GM10248 (cell line): ENCODE data around the gene GALNT17.

ENCODE experiments used
- CTCF ChIA-PET: fragments of 300-600 bp; sonication (Branson Sonifier 250); formaldehyde crosslinking; extraction: SDS; loops from one replicate; lab custom pipeline; 2021; ENCODE audit warnings: antibody characterized with exemption; lab: Yijun Ruan, JAX
- POLR2A ChIA-PET: fragments of 350-650 bp; sonication (Branson Sonifier 250); formaldehyde crosslinking; extraction: SDS; loops from one replicate; lab custom pipeline; 2020; ENCODE audit warnings: antibody characterized with exemption; lab: Yijun Ruan, JAX
- DNase-seq: peaks from one replicate; pipeline ENCODE4 v3.0.0; 2012; ENCODE audit errors: extremely low spot score
- CTCF ChIP-seq: IDR thresholded peaks from 2 replicates; pipeline ENCODE4 v1.5.1; 2012; ENCODE audit warnings: mild to moderate bottlenecking, low read depth; ENCODE audit errors: extremely low read depth, missing control alignments, control extremely low read depth

GALNT17 gene

DNA sequence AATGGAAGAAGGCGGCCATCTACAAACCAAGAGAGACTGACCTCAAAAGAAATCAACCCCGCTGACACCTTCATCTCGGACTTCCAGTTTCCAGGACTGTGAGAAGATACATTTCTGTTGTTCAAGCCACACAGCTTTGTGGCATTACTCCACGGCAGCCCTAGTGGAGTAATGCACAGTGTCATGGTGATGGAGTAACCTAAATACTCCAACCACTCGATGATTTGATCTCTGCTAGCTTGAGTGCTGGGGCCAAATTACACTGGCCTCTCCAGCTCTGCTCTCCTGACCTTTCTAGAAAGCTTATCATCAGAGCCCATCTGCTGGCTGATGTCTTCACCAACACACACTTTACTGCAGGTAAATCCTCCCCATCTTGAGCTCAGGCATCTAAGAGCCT is 52.2 kb downstream of the GALNT17 start:
- ChIA-PET CTCF (no interaction called here), POLR2A (no interaction called here)
- DNase-seq = no peak
- no peak for TF ChIP-seq CTCF

GRCh38 chr7:71184609-71185008 is 52.7 kb downstream of the GALNT17 start:
- POLR2A ChIA-PET = no interaction called here
- CTCF ChIA-PET = no interaction called here
- TF ChIP-seq CTCF = no peak
- DNase-seq = no peak

- no peak for TF ChIP-seq CTCF
- ChIA-PET POLR2A (no interaction called here), CTCF (interaction anchor here (1.4 kb wide), 1 partner anchor 42 kb away, joined by 3 read pairs; no protein-coding TSS in a partner anchor)
- DNase-seq = no peak
Measured at GRCh38 chr7:71186535-71187057, 54.7 kb downstream of the GALNT17 start.

- POLR2A ChIA-PET = no interaction called here
- no peak for DNase-seq
- no peak for TF ChIP-seq CTCF
- CTCF ChIA-PET = no interaction called here
Measured at GRCh38 chr7:71191771-71192170, 59.8 kb downstream of the GALNT17 start.

DNA sequence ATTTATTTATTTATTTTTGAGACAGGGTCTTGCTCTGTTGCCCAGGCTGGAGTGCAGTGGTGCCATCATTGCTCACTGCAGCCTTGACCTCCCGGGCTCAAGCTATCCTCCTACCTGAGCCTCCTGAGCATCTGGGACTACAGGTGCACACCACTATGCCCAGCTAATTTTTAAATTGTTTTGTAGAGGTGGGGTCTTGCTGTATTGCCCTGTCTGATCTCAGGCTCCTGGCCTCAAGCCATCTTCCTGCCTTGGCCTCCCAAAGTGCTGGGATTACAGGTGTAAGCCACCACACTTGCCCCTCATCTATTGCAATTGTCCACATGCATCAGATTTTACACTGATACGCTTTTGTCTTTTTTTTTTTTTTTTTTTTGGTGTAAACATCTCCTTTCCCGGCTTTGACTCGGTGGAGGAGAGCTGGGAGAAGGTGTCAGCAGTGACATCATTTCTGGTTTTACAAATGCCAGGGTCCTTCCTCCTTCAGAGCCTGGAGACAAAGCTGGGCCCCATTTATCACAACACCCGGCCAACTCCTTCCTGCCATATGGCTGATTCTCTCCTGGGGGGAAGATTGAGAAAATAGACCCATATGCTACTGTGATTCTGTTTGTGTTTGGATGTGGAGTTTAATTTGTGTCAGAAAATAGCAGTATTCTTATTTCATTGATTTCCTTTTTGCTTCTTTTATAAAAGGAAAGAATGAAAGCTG is 61.3 kb downstream of the GALNT17 start:
- DNase-seq = no peak
- TF ChIP-seq CTCF = no peak
- ChIA-PET POLR2A (no interaction called here), CTCF (interaction anchor here (1.0 kb wide), 1 partner anchor 13 kb away, joined by 3 read pairs; no protein-coding TSS in a partner anchor)

GRCh38 chr7:71198391-71198790 is 66.4 kb downstream of the GALNT17 start:
- ChIA-PET CTCF (no interaction called here), POLR2A (no interaction called here)
- no peak for DNase-seq
- TF ChIP-seq CTCF = no peak
